Omental fat pad (tissue), 4 donors: Measurements from ENCODE around the gene ADCK2. TPM values are rescaled to one million over a fixed set of nuclear protein-coding genes. Genes with fewer than 3 reads are reported as not detected.
"Not testable (repeated sequence)": the region's sequence is repeated elsewhere in the genome, so short reads cannot be mapped to it uniquely, and the experiment has no call there.

Experiments used
- ATAC-seq: fragments of 150-250 bp; one replicate; pipeline ENCODE4 v1.9.1; 2016; ENCODE audit warnings: mild to moderate bottlenecking, moderate library complexity; ENCODE audit not compliant: low FRiP score
- DNase-seq: peaks from one replicate; pipeline ENCODE4 v3.0.0-alpha.2; 2019; ENCODE audit warnings: low spot score
- CTCF ChIP-seq, 3 donors: fragments of 450-650 bp; IDR thresholded peaks; one replicate each; pipeline ENCODE4 v1.5.1; 2016 to 2017; ENCODE audit warnings: antibody characterized with exemption in 3 of 3, mild to moderate bottlenecking in 3 of 3, moderate library complexity in 2 of 3
- small RNA-seq: library from RNA; depleted of rRNA; stranded (forward); fragments of <200 nt; gene quantifications from one replicate; pipeline ENCODE3, GENCODE V24; 2016
- total RNA-seq, 4 donors: library from RNA; depleted of rRNA; stranded (reverse); fragments of >200 nt; gene quantifications; one replicate each; pipeline ENCODE4 v1.1.0, GENCODE V29; 2016

Gene ADCK2
- total RNA-seq, 4 donors from 2014 or later = 15.9 to 25.1 (median 20.1) TPM

- ATAC-seq (no peak), DNase-seq (no peak)
- TF ChIP-seq CTCF (IDR thresholded peaks at IDR 0.05) = no peak
These were observed 65.5 kb downstream of the ADCK2 start for GRCh38 chr7:140738280-140738679.

GRCh38 chr7:140743255-140743654 lies 70.5 kb downstream of the ADCK2 start:
- ATAC-seq, DNase-seq: not testable (repeated sequence)

GRCh38 chr7:140744005-140744404 lies 71.3 kb downstream of the ADCK2 start:
- ATAC-seq (no peak), DNase-seq (no peak)
- TF ChIP-seq CTCF (IDR thresholded peaks at IDR 0.05) = no peak

Small RNAs within 50 kb of the gene (small RNA-seq; reads per million reads assigned to genes)
- gene RN7SL771P = not detected

Other genes with a start within 250 kb of the ADCK2 start
- gene MKRN1, start 193.4 kb upstream of the ADCK2 start, total RNA-seq = 10 to 100 TPM; 38.1 to 61.9 (median 52.6) TPM
- 10 to 100 TPM in 3 of 4 donors, 1 to 10 TPM in 1; 6.7 to 34.7 (median 15.7) TPM for gene DENND2A, start 32.1 kb upstream of the ADCK2 start, total RNA-seq
- 100 to 1,000 TPM; 118 to 301 (median 234) TPM for gene NDUFB2, start 23.8 kb downstream of the ADCK2 start, total RNA-seq